ENCODE results near the gene RPS2.

Gene RPS2

GRCh38 chr16:2003827-2004641, 39.4 kb upstream of the RPS2 start:
- Histone ChIP-seq H3K27ac (ENCODE audit: low read depth, low read length) (no peak overlapping the region), H3K4me1 (ENCODE audit: control insufficient read depth, insufficient read depth, low read length) (peaks cover 24% of the 10 kb centered on the region), H3K36me3 (ENCODE audit: control insufficient read depth, insufficient read depth, low read length) (peaks cover 29% of the 10 kb centered on the region), H3K4me3 (ENCODE audit: low read length) (peak overlapping the region; percentile 33), H3K9ac (ENCODE audit: low read length) (no peak overlapping the region), H3K27me3 (ENCODE audit: control insufficient read depth, insufficient read depth, low read length) (no peaks in the 10 kb centered on the region)

DNA sequence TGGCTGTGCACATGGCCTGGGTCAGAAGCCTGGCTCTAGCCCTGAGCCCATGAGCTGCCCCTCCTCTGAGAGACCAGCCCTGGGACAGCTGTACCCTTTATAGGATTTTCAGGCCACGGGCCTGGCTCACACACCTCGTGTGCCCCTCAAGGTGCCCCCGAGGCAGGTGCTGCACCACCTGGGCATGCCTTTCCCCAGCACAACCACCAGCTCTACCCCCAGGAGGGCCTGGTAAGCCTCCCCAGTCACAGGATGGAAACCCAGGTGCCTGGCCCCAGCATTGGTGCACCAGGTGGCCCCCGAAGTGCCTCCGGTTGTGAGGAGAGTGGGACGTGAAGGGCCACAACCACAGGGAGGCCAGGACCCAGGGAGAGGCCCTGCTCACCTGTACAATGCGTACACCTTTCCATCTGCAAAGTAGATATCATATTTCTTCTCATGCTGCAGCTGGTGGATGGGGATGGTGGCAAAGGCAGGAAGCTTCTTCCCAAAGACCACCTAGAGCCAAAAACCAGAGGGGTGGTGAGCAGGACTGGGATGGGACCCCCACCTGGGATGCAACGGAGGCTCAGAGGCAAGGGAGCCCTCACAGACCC, 38.7 kb upstream of the RPS2 start:
- H3K9ac ChIP-seq (ENCODE audit: low read length): no peak overlapping the region
- peaks cover 30% of the 10 kb centered on the region for H3K36me3 ChIP-seq (ENCODE audit: control insufficient read depth, insufficient read depth, low read length)
- H3K27me3 ChIP-seq (ENCODE audit: control insufficient read depth, insufficient read depth, low read length): no peaks in the 10 kb centered on the region
- H3K4me3 ChIP-seq (ENCODE audit: low read length): no peak overlapping the region
- peaks cover 18% of the 10 kb centered on the region for H3K4me1 ChIP-seq (ENCODE audit: control insufficient read depth, insufficient read depth, low read length)
- H3K27ac ChIP-seq (ENCODE audit: low read depth, low read length): no peak overlapping the region

- Histone ChIP-seq H3K36me3 (ENCODE audit: control insufficient read depth, insufficient read depth, low read length) (peaks cover 31% of the 10 kb centered on the region), H3K4me3 (ENCODE audit: low read length) (no peak overlapping the region), H3K9ac (ENCODE audit: low read length) (no peak overlapping the region), H3K4me1 (ENCODE audit: control insufficient read depth, insufficient read depth, low read length) (peaks cover 13% of the 10 kb centered on the region), H3K27me3 (ENCODE audit: control insufficient read depth, insufficient read depth, low read length) (no peaks in the 10 kb centered on the region), H3K27ac (ENCODE audit: low read depth, low read length) (no peak overlapping the region)
These were observed 38.0 kb upstream of the RPS2 start for GRCh38 chr16:2002406-2003230.

GRCh38 chr16:2001456-2002355, 37.1 kb upstream of the RPS2 start:
- Histone ChIP-seq H3K4me3 (ENCODE audit: low read length) (no peak overlapping the region), H3K36me3 (ENCODE audit: control insufficient read depth, insufficient read depth, low read length) (peaks cover 30% of the 10 kb centered on the region), H3K27ac (ENCODE audit: low read depth, low read length) (no peak overlapping the region), H3K4me1 (ENCODE audit: control insufficient read depth, insufficient read depth, low read length) (peaks cover 14% of the 10 kb centered on the region), H3K9ac (ENCODE audit: low read length) (no peak overlapping the region), H3K27me3 (ENCODE audit: control insufficient read depth, insufficient read depth, low read length) (no peaks in the 10 kb centered on the region)

DNA sequence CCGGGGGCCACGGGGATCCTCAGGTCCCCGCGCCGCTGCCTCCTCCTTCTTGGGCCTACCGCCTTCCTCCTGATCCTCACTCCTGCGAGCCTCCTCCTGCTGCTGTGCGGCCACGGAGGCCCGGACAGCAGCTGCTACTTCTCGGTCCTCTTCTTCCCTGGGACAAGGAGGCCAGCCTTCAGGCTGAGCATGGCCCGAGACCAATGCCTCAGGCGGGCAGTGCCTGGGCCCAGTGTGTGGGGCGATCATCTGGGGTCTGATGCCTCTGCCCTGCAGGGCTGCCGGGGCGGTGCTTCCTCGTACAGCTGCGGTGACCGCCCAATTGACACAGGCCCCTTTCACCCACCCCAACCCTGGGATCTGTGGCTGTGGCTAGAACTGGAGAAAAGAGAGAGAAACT, 36.4 kb upstream of the RPS2 start:
- H3K4me3 ChIP-seq (ENCODE audit: low read length): no peak overlapping the region
- H3K9ac ChIP-seq (ENCODE audit: low read length): no peak overlapping the region
- H3K4me1 ChIP-seq (ENCODE audit: control insufficient read depth, insufficient read depth, low read length): peaks cover 14% of the 10 kb centered on the region
- H3K36me3 ChIP-seq (ENCODE audit: control insufficient read depth, insufficient read depth, low read length): peaks cover 30% of the 10 kb centered on the region
- no peaks in the 10 kb centered on the region for H3K27me3 ChIP-seq (ENCODE audit: control insufficient read depth, insufficient read depth, low read length)
- H3K27ac ChIP-seq (ENCODE audit: low read depth, low read length): no peak overlapping the region

GRCh38 chr16:1999866-2000514, 35.4 kb upstream of the RPS2 start:
- peaks cover 30% of the 10 kb centered on the region for H3K36me3 ChIP-seq (ENCODE audit: control insufficient read depth, insufficient read depth, low read length)
- no peaks in the 10 kb centered on the region for H3K27me3 ChIP-seq (ENCODE audit: control insufficient read depth, insufficient read depth, low read length)
- no peak overlapping the region for H3K9ac ChIP-seq (ENCODE audit: low read length)
- no peak overlapping the region for H3K4me3 ChIP-seq (ENCODE audit: low read length)
- H3K27ac ChIP-seq (ENCODE audit: low read depth, low read length): no peak overlapping the region
- peaks cover 13% of the 10 kb centered on the region for H3K4me1 ChIP-seq (ENCODE audit: control insufficient read depth, insufficient read depth, low read length)

GRCh38 chr16:1998852-1999801, 34.5 kb upstream of the RPS2 start:
- Histone ChIP-seq H3K4me1 (ENCODE audit: control insufficient read depth, insufficient read depth, low read length) (peaks cover 8% of the 10 kb centered on the region), H3K36me3 (ENCODE audit: control insufficient read depth, insufficient read depth, low read length) (peaks cover 30% of the 10 kb centered on the region), H3K4me3 (ENCODE audit: low read length) (no peak overlapping the region), H3K27ac (ENCODE audit: low read depth, low read length) (no peak overlapping the region), H3K9ac (ENCODE audit: low read length) (no peak overlapping the region), H3K27me3 (ENCODE audit: control insufficient read depth, insufficient read depth, low read length) (no peaks in the 10 kb centered on the region)

DNA sequence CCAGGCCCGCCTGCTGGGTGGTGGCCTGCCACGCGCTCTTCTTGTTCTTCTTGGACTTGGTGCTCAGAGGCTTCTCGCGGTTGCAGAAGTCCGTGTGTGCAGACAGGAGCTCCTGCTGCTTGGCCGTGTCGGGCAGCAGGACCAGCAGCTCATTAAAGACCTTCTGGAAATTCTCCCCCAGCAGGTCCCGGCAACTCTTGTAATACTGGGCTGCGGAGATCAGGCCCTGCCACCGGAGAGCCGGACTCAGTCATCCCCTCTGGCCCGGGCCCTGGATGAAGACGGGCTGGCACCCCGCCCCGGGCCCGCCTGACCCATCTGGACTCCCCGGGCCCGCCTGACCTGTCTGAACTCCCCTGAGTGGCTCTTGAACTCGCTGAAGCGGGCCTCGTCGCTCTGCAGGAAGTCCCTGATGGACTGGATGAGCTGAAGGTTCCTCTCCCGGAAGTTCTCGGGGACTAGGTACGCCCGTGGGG, 33.8 kb upstream of the RPS2 start:
- H3K4me3 ChIP-seq (ENCODE audit: low read length): no peak overlapping the region
- H3K4me1 ChIP-seq (ENCODE audit: control insufficient read depth, insufficient read depth, low read length): peaks cover 5% of the 10 kb centered on the region
- H3K9ac ChIP-seq (ENCODE audit: low read length): no peak overlapping the region
- H3K27ac ChIP-seq (ENCODE audit: low read depth, low read length): no peak overlapping the region
- H3K27me3 ChIP-seq (ENCODE audit: control insufficient read depth, insufficient read depth, low read length): no peaks in the 10 kb centered on the region
- peaks cover 29% of the 10 kb centered on the region for H3K36me3 ChIP-seq (ENCODE audit: control insufficient read depth, insufficient read depth, low read length)

DNA sequence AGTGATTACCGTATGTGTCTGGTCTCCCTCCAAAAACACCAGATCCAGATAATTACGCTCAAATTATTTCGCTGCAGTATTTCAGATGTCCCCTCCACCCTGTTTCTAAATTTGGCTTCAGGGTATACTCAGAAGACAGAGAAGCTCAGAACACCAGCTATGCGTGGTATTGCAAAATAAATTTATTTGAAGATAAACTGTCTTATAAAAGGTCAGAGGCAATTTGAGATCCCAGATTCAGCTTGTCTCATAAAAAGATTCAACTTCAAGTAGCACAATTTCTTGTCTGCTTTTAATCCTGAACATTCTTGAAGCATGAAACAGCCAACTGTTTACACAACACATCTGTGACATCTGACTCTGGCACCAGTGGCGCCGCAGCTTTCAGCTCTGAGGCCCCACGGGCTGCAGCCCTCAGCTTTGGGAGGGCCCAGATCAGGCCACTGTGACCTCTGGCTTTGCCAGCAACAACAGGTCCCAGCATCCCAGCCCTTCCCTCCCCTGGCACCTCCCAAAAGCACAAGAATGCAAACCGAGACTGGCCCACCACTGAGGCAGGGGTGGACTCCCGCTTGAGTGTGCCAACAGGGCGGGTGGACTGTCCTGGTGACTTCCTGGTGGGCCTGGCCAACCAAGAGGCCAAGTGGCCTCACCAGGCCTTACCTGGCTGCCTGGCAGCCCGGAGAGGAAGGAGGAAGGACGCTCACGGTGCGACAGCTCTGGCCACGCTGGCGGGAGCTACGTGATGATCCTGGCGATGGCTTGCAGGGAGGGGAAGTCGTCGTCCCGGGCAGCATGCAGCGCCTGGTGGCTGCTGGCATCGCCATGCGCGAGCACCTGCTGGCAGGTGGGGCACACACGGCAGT, 33.1 kb upstream of the RPS2 start:
- Histone ChIP-seq H3K4me3 (ENCODE audit: low read length) (no peak overlapping the region), H3K9ac (ENCODE audit: low read length) (no peak overlapping the region), H3K27ac (ENCODE audit: low read depth, low read length) (peak overlapping the region; percentile 47), H3K27me3 (ENCODE audit: control insufficient read depth, insufficient read depth, low read length) (no peaks in the 10 kb centered on the region), H3K4me1 (ENCODE audit: control insufficient read depth, insufficient read depth, low read length) (peaks cover 5% of the 10 kb centered on the region), H3K36me3 (ENCODE audit: control insufficient read depth, insufficient read depth, low read length) (peaks cover 24% of the 10 kb centered on the region)

GRCh38 chr16:1993731-1994131, 29.1 kb upstream of the RPS2 start:
- peaks cover 3% of the 10 kb centered on the region for H3K36me3 ChIP-seq (ENCODE audit: control insufficient read depth, insufficient read depth, low read length)
- no peak overlapping the region for H3K27ac ChIP-seq (ENCODE audit: low read depth, low read length)

More at GRCh38 chr16:1993731-1994131, 29.1 kb upstream of the RPS2 start:
- H3K4me3 ChIP-seq (ENCODE audit: low read length): no peak overlapping the region
- no peak overlapping the region for H3K9ac ChIP-seq (ENCODE audit: low read length)
- peaks cover 5% of the 10 kb centered on the region for H3K4me1 ChIP-seq (ENCODE audit: control insufficient read depth, insufficient read depth, low read length)
- H3K27me3 ChIP-seq (ENCODE audit: control insufficient read depth, insufficient read depth, low read length): peaks cover 22% of the 10 kb centered on the region
